Retina (tissue), 1 donor: Measurements from ENCODE around the gene FHOD3.

Experiments used
- DNase-seq: peaks from one replicate; pipeline ENCODE4 v3.0.0-alpha.2; 2016

Gene FHOD3

GRCh38 chr18:36387310-36387709 lies 89.8 kb downstream of the FHOD3 start:
- no peak for DNase-seq

- no peak for DNase-seq
Observed at GRCh38 chr18:36388310-36388709, 90.8 kb downstream of the FHOD3 start.

GRCh38 chr18:36389027-36389426 lies 91.5 kb downstream of the FHOD3 start:
- no peak for DNase-seq

GRCh38 chr18:36389811-36390581 lies 92.5 kb downstream of the FHOD3 start:
- no peak for DNase-seq

GRCh38 chr18:36391426-36392145 lies 94.1 kb downstream of the FHOD3 start:
- no peak for DNase-seq

GRCh38 chr18:36392164-36392978 lies 94.9 kb downstream of the FHOD3 start:
- no peak for DNase-seq

- DNase-seq: no peak
Observed at GRCh38 chr18:36392979-36393287, 95.4 kb downstream of the FHOD3 start.

- no peak for DNase-seq
Observed at GRCh38 chr18:36394486-36394885, 97.0 kb downstream of the FHOD3 start.

- no peak for DNase-seq
Observed at GRCh38 chr18:36396190-36396589, 98.7 kb downstream of the FHOD3 start.

- no peak for DNase-seq
Observed at GRCh38 chr18:36397033-36397432, 99.5 kb downstream of the FHOD3 start.

- DNase-seq: no peak
Observed at GRCh38 chr18:36398419-36398818, 100.9 kb downstream of the FHOD3 start.

GRCh38 chr18:36399055-36399454 lies 101.5 kb downstream of the FHOD3 start:
- no peak for DNase-seq

- no peak for DNase-seq
Observed at GRCh38 chr18:36401462-36401861, 103.9 kb downstream of the FHOD3 start.

GRCh38 chr18:36402765-36403396 lies 105.4 kb downstream of the FHOD3 start:
- no peak for DNase-seq

- DNase-seq: no peak
Observed at GRCh38 chr18:36403896-36404820, 106.6 kb downstream of the FHOD3 start.

GRCh38 chr18:36405611-36406010 lies 108.1 kb downstream of the FHOD3 start:
- no peak for DNase-seq

- DNase-seq: no peak
Observed at GRCh38 chr18:36406805-36407204, 109.3 kb downstream of the FHOD3 start.

GRCh38 chr18:36408606-36409005 lies 111.1 kb downstream of the FHOD3 start:
- no peak for DNase-seq

- no peak for DNase-seq
Observed at GRCh38 chr18:36409779-36410178, 112.3 kb downstream of the FHOD3 start.

- no peak for DNase-seq
Observed at GRCh38 chr18:36410346-36410745, 112.8 kb downstream of the FHOD3 start.

GRCh38 chr18:36411745-36412168 lies 114.2 kb downstream of the FHOD3 start:
- DNase-seq: no peak

GRCh38 chr18:36412778-36413177 lies 115.3 kb downstream of the FHOD3 start:
- DNase-seq: no peak
